AG10803 (cell line): ENCODE data around the gene SLC8A2.

Experiments used
- DNase-seq: peaks from one replicate; pipeline ENCODE4 v3.0.0; 2010; ENCODE audit warnings: low read depth
- H3K4me3 ChIP-seq: 2 replicates; pipeline ENCODE4 v1.5.1; 2011; ENCODE audit warnings: mild to moderate bottlenecking, low read length, control low read depth
- CTCF ChIP-seq: conservative IDR thresholded peaks from 2 replicates; pipeline ENCODE4 v1.5.1; 2011; ENCODE audit warnings: mild to moderate bottlenecking, low read length, control low read depth, inconsistent platforms

The SLC8A2 gene

GRCh38 chr19:47429140-47429793 is 42.4 kb downstream of the SLC8A2 start:
- no peak for DNase-seq
- H3K4me3 ChIP-seq, result no peak overlapping the region
- TF ChIP-seq CTCF, result no peak

- TF ChIP-seq CTCF, result no peak
- peak overlapping the region; percentile 48 for H3K4me3 ChIP-seq
- DNase-seq, result peak; percentile 97
Observed at GRCh38 chr19:47428177-47428894, 43.4 kb downstream of the SLC8A2 start.

- H3K4me3 ChIP-seq, result peak overlapping the region; percentile 39
- peak; percentile 91 for TF ChIP-seq CTCF
- peak; percentile 32 for DNase-seq
Observed at GRCh38 chr19:47427241-47428176, 44.2 kb downstream of the SLC8A2 start.

GRCh38 chr19:47423203-47423882 is 48.4 kb downstream of the SLC8A2 start:
- DNase-seq, result no peak
- no peak for TF ChIP-seq CTCF
- H3K4me3 ChIP-seq, result no peak overlapping the region

- DNase-seq, result no peak
- no peak for TF ChIP-seq CTCF
- H3K4me3 ChIP-seq, result no peak overlapping the region
Observed at GRCh38 chr19:47422417-47423163, 49.1 kb downstream of the SLC8A2 start.

GRCh38 chr19:47421844-47422395 is 49.8 kb downstream of the SLC8A2 start:
- H3K4me3 ChIP-seq, result no peak overlapping the region
- DNase-seq, result no peak
- no peak for TF ChIP-seq CTCF
